Calu3 (cell line): ENCODE data around the gene AIRE. TPM values are rescaled to one million over a fixed set of nuclear protein-coding genes. Genes with fewer than 3 reads are reported as not detected.

Experiments used
- BruUV-seq: library from RNA; stranded (reverse); fragments of 400-500 nt; replicated peaks from 2 replicates; lab custom pipeline; 2021; lab: Mats Ljungman, UMichigan
- CTCF ChIA-PET: fragments of 300-600 bp; sonication (Branson Sonifier 250); formaldehyde crosslinking; loops from one replicate; lab custom pipeline; 2022; ENCODE audit warnings: antibody characterized with exemption; lab: Charles Lee
- DNase-seq: peaks from one replicate; pipeline ENCODE4 v3.0.0; 2022
- H3K27ac Mint-ChIP-seq: one replicate; pipeline ENCODE4 v1.8.0; 2022; ENCODE audit warnings: mixed read lengths; ENCODE audit not compliant: unreplicated experiment
- H3K27me3 Mint-ChIP-seq: one replicate; pipeline ENCODE4 v1.8.0; 2022; ENCODE audit warnings: mixed read lengths; ENCODE audit not compliant: unreplicated experiment
- H3K36me3 Mint-ChIP-seq: one replicate; pipeline ENCODE4 v1.8.0; 2022; ENCODE audit warnings: mild to moderate bottlenecking, moderate library complexity, mixed read lengths; ENCODE audit not compliant: insufficient read depth, unreplicated experiment
- H3K4me1 Mint-ChIP-seq: one replicate; pipeline ENCODE4 v1.8.0; 2022; ENCODE audit warnings: mild to moderate bottlenecking, low read depth, mixed read lengths; ENCODE audit not compliant: unreplicated experiment
- H3K4me3 Mint-ChIP-seq: one replicate; pipeline ENCODE4 v1.8.0; 2022; ENCODE audit warnings: mild to moderate bottlenecking, low read depth, moderate library complexity, mixed read lengths; ENCODE audit not compliant: unreplicated experiment
- H3K9me3 Mint-ChIP-seq: one replicate; pipeline ENCODE4 v1.8.0; 2022; ENCODE audit warnings: low read depth, mixed read lengths; ENCODE audit not compliant: unreplicated experiment
- intact Hi-C: fragments of 100-400 bp; cut with micrococcal nuclease; formaldehyde crosslinking; loops from one replicate; pipeline ENCODE4 v1.10.0; 2022; ENCODE audit not compliant: unreplicated experiment
- total RNA-seq: library from RNA; stranded (reverse); gene quantifications from 2 replicates; pipeline ENCODE4 v1.2.3, GENCODE V29; 2022
- TF ChIP-seq, protein P1 (sequence below): fragments of 200-600 bp; IDR thresholded peaks from one replicate; pipeline ENCODE4 v1.8.0; 2022; ENCODE audit warnings: antibody characterized with exemption; ENCODE audit not compliant: unreplicated experiment

AIRE gene
- total RNA-seq, 1 experiment from 2014 or later: not detected

DNA sequence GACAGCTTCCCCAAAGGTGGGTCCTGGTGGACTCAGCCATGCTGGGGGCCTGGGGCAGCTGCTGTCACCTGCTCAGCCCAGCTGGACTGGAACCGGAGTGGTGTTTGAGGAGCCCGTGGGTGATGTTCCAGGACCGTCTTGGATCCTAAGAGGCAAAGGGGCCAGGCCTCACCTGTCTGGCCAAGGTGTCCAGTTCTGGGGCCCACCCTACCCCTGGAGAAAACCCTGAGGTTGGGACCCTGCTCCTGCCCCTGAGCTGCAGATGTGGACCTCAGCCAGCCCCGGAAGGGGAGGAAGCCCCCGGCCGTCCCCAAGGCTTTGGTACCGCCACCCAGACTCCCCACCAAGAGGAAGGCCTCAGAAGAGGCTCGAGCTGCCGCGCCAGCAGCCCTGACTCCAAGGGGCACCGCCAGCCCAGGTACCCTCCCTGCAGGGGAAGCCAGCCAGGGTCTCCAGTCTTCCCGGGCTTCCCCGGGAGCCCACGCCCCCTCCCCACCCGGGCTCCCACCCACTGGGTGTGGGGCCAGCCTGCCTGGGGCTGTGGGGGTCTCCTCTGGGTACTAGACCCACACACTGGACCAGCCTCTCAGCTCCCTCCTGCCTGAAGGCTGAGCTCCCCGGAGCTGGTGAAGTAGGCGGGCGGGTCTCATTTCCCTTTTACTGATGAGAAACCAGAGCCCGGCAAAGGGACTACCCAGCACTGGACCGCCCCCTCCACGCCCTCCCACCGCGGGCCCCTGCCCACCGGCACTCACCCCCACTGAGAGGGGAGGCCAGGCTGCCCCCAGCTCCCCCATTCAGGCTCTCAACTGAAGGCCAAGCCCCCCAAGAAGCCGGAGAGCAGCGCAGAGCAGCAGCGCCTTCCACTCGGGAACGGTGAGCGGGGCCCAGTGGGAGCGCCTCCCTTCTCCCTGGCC lies 1.3 kb downstream of the AIRE start:
- peaks cover 8% of the 10 kb centered on the region for H3K36me3 Mint-ChIP-seq
- TF ChIP-seq, protein P1, sequence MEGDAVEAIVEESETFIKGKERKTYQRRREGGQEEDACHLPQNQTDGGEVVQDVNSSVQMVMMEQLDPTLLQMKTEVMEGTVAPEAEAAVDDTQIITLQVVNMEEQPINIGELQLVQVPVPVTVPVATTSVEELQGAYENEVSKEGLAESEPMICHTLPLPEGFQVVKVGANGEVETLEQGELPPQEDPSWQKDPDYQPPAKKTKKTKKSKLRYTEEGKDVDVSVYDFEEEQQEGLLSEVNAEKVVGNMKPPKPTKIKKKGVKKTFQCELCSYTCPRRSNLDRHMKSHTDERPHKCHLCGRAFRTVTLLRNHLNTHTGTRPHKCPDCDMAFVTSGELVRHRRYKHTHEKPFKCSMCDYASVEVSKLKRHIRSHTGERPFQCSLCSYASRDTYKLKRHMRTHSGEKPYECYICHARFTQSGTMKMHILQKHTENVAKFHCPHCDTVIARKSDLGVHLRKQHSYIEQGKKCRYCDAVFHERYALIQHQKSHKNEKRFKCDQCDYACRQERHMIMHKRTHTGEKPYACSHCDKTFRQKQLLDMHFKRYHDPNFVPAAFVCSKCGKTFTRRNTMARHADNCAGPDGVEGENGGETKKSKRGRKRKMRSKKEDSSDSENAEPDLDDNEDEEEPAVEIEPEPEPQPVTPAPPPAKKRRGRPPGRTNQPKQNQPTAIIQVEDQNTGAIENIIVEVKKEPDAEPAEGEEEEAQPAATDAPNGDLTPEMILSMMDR: no peak
- H3K4me3 Mint-ChIP-seq: no peak overlapping the region
- H3K27ac Mint-ChIP-seq: no peak overlapping the region
- H3K27me3 Mint-ChIP-seq: peaks cover 74% of the 10 kb centered on the region
- no TSS peak for BruUV-seq
- no peaks in the 10 kb centered on the region for H3K9me3 Mint-ChIP-seq
- DNase-seq: no peak
- no peaks in the 10 kb centered on the region for H3K4me1 Mint-ChIP-seq
- intact Hi-C loops: no loop called here
- CTCF ChIA-PET: no interaction called here

GRCh38 chr21:44288251-44289110 lies 2.8 kb downstream of the AIRE start:
- H3K4me3 Mint-ChIP-seq: no peak overlapping the region
- CTCF ChIA-PET: no interaction called here
- intact Hi-C loops: no loop called here
- peaks cover 70% of the 10 kb centered on the region for H3K27me3 Mint-ChIP-seq
- peaks cover 13% of the 10 kb centered on the region for H3K36me3 Mint-ChIP-seq
- BruUV-seq: no TSS peak
- H3K4me1 Mint-ChIP-seq: no peaks in the 10 kb centered on the region
- TF ChIP-seq, protein P1: no peak
- no peak for DNase-seq
- no peak overlapping the region for H3K27ac Mint-ChIP-seq
- H3K9me3 Mint-ChIP-seq: no peaks in the 10 kb centered on the region

GRCh38 chr21:44289381-44290010 lies 3.8 kb downstream of the AIRE start:
- Mint-ChIP-seq H3K4me3 (no peak overlapping the region), H3K27ac (no peak overlapping the region), H3K36me3 (peaks cover 13% of the 10 kb centered on the region), H3K9me3 (no peaks in the 10 kb centered on the region), H3K4me1 (no peaks in the 10 kb centered on the region), H3K27me3 (peaks cover 60% of the 10 kb centered on the region)
- TF ChIP-seq, protein P1: no peak
- CTCF ChIA-PET: no interaction called here
- no peak for DNase-seq
- BruUV-seq: no TSS peak
- intact Hi-C loops: no loop called here

GRCh38 chr21:44290327-44291077 lies 4.8 kb downstream of the AIRE start:
- no TSS peak for BruUV-seq
- intact Hi-C loops: no loop called here
- CTCF ChIA-PET: no interaction called here

More at GRCh38 chr21:44290327-44291077, 4.8 kb downstream of the AIRE start:
- Mint-ChIP-seq H3K36me3 (peaks cover 13% of the 10 kb centered on the region), H3K4me1 (no peaks in the 10 kb centered on the region), H3K27me3 (peaks cover 60% of the 10 kb centered on the region), H3K4me3 (no peak overlapping the region), H3K9me3 (no peaks in the 10 kb centered on the region), H3K27ac (no peak overlapping the region)
- TF ChIP-seq, protein P1: no peak
- no peak for DNase-seq
